Rectal smooth muscle tissue (tissue), 1 donor: Measurements from ENCODE around the gene SCGB3A1.

Experiments used
- H3K27ac ChIP-seq: one replicate; pipeline ENCODE4 v1.7.0; 2013; ENCODE audit warnings: low read depth, low read length, inconsistent platforms
- H3K27me3 ChIP-seq: one replicate; pipeline ENCODE4 v1.7.0; 2013; ENCODE audit warnings: low read length; ENCODE audit not compliant: control insufficient read depth, insufficient read depth
- H3K36me3 ChIP-seq: one replicate; pipeline ENCODE4 v1.7.0; 2013; ENCODE audit warnings: low read length; ENCODE audit not compliant: control insufficient read depth, insufficient read depth
- H3K4me1 ChIP-seq: one replicate; pipeline ENCODE4 v1.7.0; 2013; ENCODE audit warnings: low read length; ENCODE audit not compliant: control insufficient read depth, insufficient read depth
- H3K4me3 ChIP-seq: one replicate; pipeline ENCODE4 v1.7.0; 2013; ENCODE audit warnings: low read length
- H3K9ac ChIP-seq: one replicate; pipeline ENCODE4 v1.7.0; 2013; ENCODE audit warnings: low read length

The SCGB3A1 gene

GRCh38 chr5:180598316-180598701, 7.0 kb upstream of the SCGB3A1 start:
- Histone ChIP-seq H3K36me3 (no peaks in the 10 kb centered on the region), H3K9ac (no peak overlapping the region), H3K4me1 (no peaks in the 10 kb centered on the region), H3K4me3 (no peak overlapping the region), H3K27me3 (peaks cover 2% of the 10 kb centered on the region), H3K27ac (no peak overlapping the region)

DNA sequence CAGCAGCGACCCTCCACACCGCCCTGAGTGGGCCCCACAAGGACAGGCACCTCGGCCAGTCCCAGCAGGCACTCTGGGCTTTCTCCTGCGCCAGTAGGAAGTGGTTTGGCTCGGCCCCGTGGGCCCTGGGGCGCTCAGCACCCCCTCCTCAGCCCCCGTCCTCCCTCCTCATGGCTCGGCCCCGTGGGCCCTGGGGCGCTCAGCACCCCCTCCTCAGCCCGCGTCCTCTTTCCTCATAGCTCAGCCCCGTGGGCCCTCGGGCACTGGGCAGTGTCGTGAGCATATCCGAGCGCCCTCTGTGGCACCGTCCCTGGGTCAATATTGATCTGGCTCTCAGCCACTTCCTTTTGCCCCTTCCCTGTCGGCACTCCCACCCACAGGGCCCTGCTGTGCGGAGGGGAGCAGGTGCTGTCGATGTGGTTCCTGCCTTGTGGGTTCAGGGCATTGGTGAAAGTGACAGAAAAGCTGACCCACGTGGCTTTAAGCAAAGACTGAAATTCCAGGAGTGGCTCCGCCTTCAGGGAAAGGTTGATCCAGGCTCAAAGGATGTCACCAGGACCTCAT, 5.5 kb upstream of the SCGB3A1 start:
- no peak overlapping the region for H3K4me3 ChIP-seq
- H3K27me3 ChIP-seq, result peaks cover 10% of the 10 kb centered on the region
- H3K9ac ChIP-seq, result no peak overlapping the region
- H3K27ac ChIP-seq, result no peak overlapping the region
- no peaks in the 10 kb centered on the region for H3K4me1 ChIP-seq
- no peaks in the 10 kb centered on the region for H3K36me3 ChIP-seq

GRCh38 chr5:180596115-180596667, 4.9 kb upstream of the SCGB3A1 start:
- no peaks in the 10 kb centered on the region for H3K36me3 ChIP-seq
- no peaks in the 10 kb centered on the region for H3K4me1 ChIP-seq
- H3K27ac ChIP-seq, result no peak overlapping the region
- no peak overlapping the region for H3K4me3 ChIP-seq
- H3K9ac ChIP-seq, result no peak overlapping the region
- H3K27me3 ChIP-seq, result peaks cover 10% of the 10 kb centered on the region

DNA sequence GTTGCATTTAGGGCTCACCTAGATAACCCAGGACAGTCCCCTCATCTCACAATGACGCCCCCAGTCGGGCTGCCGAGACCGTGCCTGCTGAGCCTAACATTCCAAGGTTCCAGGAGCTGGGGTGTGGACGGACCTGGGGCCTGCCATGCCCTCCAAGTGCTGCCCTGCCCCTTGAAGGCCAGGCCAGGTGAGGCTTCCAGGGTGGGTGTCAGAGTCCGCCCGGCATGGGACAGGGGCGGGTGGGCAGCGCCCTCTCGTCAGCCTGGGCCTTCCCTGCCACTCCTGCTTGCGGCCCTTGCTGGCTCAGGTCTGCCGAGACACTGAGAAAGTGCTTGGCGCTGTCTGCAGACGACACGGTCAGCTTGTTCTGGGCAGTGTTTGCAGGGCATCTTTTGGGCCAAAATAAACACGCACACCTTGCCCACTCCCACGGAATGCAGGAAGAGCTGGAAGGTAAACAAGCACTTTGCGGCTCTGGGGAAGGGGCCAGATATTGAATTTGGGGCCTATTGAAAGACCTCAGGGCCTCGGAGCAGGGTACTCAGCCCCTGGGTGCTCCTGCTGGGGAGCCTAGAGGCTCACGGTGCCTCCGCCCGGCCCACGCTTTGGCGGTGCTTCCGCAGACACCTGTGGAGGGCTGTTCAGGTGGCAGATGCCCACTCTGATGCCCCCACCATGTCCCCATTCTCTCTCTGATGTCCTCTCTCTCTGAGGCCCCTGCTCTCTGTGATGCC, 4.2 kb upstream of the SCGB3A1 start:
- Histone ChIP-seq H3K9ac (no peak overlapping the region), H3K4me3 (no peak overlapping the region), H3K4me1 (no peaks in the 10 kb centered on the region), H3K36me3 (no peaks in the 10 kb centered on the region), H3K27me3 (peaks cover 15% of the 10 kb centered on the region), H3K27ac (no peak overlapping the region)

DNA sequence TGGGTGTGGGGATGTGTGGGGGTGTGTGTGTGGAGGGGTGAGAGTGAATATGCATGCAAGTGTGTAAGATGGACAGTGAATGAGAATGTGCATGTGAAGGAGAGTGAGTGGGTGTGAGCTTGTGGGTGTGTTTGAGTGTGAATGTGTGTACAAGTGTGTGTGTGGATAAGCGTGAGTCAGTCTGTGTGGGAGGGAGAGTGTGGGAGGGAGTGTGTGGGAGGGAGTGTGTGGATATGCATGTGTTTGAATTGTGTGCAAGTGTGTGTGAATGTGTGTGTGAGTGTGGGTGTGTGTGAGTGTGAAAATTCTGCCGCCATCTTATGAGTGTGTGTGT, 3.7 kb upstream of the SCGB3A1 start:
- Histone ChIP-seq H3K4me1 (no peaks in the 10 kb centered on the region), H3K9ac (no peak overlapping the region), H3K27ac (no peak overlapping the region), H3K36me3 (no peaks in the 10 kb centered on the region), H3K27me3 (peaks cover 18% of the 10 kb centered on the region), H3K4me3 (no peak overlapping the region)

DNA sequence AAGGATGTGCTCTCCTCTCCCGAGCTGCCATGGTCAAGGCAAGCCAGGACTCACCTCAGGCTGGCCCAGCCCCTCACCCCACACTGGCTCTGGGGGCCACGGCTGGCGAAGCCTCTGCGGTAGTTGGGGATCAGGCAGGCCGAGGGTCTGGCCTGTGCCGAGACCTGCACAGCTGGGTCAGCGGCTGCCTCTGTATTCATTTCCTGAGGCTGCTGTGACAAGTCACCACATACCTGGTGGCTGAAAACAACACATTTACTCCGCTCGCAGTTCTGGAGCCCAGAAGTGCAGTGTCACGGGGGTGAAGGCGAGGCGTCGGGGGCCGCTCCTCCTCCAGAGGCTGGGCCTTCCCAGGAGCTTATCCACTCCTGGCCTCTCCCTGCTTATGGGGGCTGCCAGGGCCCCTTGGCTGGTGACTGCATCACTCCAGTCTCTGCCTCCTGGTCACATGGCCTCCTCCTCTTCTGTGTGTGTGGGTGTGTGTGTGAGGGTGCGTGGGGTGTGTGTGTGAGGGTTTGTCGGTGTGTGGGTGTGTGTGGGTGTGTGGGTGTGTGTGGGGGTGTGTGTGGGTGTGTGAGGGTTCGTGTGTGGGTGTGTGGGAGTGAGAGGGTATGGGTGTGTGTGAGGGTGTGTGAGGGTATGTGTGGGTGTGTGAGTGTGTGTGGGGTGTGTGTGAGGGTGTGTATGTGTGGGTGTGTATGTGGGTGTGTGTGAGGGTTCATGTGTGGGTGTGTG, 3.2 kb upstream of the SCGB3A1 start:
- H3K9ac ChIP-seq, result no peak overlapping the region
- no peaks in the 10 kb centered on the region for H3K36me3 ChIP-seq
- no peak overlapping the region for H3K27ac ChIP-seq
- no peak overlapping the region for H3K4me3 ChIP-seq
- peaks cover 22% of the 10 kb centered on the region for H3K27me3 ChIP-seq
- no peaks in the 10 kb centered on the region for H3K4me1 ChIP-seq

- no peaks in the 10 kb centered on the region for H3K36me3 ChIP-seq
- no peak overlapping the region for H3K27ac ChIP-seq
- no peak overlapping the region for H3K9ac ChIP-seq
- H3K4me3 ChIP-seq, result no peak overlapping the region
- H3K4me1 ChIP-seq, result no peaks in the 10 kb centered on the region
- peaks cover 24% of the 10 kb centered on the region for H3K27me3 ChIP-seq
These were observed 2.3 kb upstream of the SCGB3A1 start for GRCh38 chr5:180593446-180594206.

- no peak overlapping the region for H3K4me3 ChIP-seq
- no peak overlapping the region for H3K27ac ChIP-seq
- peaks cover 24% of the 10 kb centered on the region for H3K27me3 ChIP-seq
- H3K9ac ChIP-seq, result no peak overlapping the region
- no peaks in the 10 kb centered on the region for H3K4me1 ChIP-seq
- no peaks in the 10 kb centered on the region for H3K36me3 ChIP-seq
These were observed 877 bp upstream of the SCGB3A1 start for GRCh38 chr5:180592176-180592575.

GRCh38 chr5:180590543-180591310, 572 bp downstream of the SCGB3A1 start:
- Histone ChIP-seq H3K27ac (no peak overlapping the region), H3K4me3 (peak overlapping the region; percentile 8), H3K27me3 (peaks cover 24% of the 10 kb centered on the region), H3K9ac (no peak overlapping the region), H3K4me1 (no peaks in the 10 kb centered on the region), H3K36me3 (no peaks in the 10 kb centered on the region)

DNA sequence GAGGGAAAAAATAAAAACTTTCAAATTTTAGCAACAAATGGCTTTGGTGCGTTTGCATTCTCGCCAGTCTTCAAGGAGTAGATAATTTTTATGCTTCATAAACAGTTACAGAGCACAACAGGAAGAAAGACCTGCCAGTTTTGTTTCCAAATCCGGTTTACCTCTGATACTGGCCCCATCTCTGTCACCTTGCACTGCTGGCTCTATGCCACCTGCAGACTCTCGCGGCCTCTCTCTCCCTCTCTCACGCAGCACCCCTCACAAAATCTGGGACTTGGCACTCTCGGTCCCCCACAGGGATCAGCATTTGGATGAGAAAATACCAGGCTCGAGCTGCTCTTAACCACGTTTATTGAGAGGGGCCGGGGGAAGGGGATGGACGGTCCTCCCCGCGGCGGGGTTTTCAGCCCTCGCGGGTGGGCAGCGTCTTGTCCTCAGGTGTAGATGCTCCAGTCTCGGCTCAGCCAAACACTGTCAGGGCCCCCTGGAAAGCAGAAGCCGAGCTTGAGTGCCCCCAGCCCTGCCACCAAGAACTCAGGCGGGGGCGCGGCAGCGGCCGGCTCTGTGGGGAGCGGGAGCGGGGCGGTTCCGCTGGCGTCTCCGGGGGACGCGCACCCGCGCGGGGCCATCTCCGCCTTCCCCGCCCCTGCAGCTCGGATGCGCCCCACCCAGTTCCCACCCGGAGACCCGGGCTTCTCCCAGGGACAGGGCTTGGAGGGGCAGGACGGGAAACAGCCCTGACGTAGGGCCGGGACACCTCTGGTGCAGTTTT, 1.3 kb downstream of the SCGB3A1 start:
- no peak overlapping the region for H3K27ac ChIP-seq
- peaks cover 24% of the 10 kb centered on the region for H3K27me3 ChIP-seq
- H3K36me3 ChIP-seq, result no peaks in the 10 kb centered on the region
- H3K4me1 ChIP-seq, result no peaks in the 10 kb centered on the region
- H3K4me3 ChIP-seq, result no peak overlapping the region
- no peak overlapping the region for H3K9ac ChIP-seq

DNA sequence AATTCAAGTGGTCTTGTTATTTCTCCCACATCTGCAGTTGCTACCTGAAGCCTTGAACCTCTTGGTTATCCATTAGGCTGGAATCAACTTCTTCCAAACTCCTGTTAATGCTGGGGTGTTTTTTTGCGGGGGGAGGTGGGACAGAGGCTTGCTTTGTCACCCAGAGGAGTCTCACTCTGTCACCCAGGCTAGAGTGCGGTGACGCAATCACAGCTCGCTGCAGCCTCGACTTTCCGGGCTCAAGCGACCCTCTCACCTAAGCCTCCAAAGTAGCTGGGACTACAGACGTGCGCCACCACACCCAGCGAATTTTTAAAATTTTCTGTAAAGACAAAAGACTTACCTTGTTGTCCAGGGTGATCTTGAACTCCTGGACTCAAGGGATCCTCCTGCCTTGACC, 4.4 kb downstream of the SCGB3A1 start:
- no peaks in the 10 kb centered on the region for H3K36me3 ChIP-seq
- peaks cover 14% of the 10 kb centered on the region for H3K27me3 ChIP-seq
- no peaks in the 10 kb centered on the region for H3K4me1 ChIP-seq

More for the DNA sequence above, 4.4 kb downstream of the SCGB3A1 start:
- Histone ChIP-seq H3K4me3 (no peak overlapping the region), H3K9ac (no peak overlapping the region), H3K27ac (no peak overlapping the region)
